22Rv1 (cell line): Measurements from ENCODE around the gene SLC1A3.

ENCODE experiments used
- H3K27ac ChIP-seq: fragments of 450-650 bp; 2 replicates; pipeline ENCODE4 v1.5.1; 2017
- ZFX ChIP-seq: fragments of 450-650 bp; IDR thresholded peaks from 2 replicates; pipeline ENCODE4 v1.6.1; 2017; ENCODE audit warnings: antibody characterized with exemption, borderline replicate concordance
- TF ChIP-seq, protein P1 (sequence below): fragments of 450-650 bp; IDR thresholded peaks from 2 replicates; pipeline ENCODE4 v1.5.1; 2017; ENCODE audit warnings: mild to moderate bottlenecking

Gene SLC1A3

DNA sequence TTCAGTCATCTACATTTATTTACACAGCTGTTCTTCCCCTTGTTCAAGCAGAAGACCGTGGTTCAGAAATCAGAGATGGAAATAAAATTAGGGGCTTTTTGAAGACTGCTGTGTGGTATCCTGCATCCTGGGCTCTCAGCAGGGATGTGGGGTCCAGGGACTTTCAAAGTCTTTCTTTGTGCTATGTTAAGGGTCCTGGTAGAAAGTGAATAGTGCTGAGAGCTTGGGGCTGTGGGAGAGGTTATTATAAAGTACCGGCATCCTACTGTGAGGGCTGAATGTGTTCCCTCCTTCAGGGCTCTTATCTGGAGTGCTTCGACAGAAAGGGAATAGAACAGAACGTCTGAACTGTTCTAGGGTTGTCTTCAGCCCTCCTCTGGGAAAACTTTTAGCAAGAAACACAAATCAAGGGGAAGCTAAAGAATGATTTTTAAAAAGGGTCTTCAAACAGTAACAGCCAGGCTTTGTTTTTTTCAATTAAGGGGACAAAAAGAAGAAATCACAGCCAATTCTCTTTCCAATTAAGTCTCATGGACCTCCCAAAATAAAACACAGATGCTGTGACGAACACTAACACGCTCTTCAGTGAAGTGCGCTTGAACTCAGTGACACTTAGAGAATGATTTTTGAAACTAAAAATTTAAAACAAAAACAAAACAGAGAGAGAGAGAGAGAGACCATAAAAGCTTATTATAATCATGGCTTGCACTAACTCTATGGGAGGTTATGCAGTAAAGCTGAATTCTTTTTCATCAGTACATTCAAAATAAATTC is 15.7 kb upstream of the SLC1A3 start:
- no peak for TF ChIP-seq ZFX
- TF ChIP-seq, protein P1, sequence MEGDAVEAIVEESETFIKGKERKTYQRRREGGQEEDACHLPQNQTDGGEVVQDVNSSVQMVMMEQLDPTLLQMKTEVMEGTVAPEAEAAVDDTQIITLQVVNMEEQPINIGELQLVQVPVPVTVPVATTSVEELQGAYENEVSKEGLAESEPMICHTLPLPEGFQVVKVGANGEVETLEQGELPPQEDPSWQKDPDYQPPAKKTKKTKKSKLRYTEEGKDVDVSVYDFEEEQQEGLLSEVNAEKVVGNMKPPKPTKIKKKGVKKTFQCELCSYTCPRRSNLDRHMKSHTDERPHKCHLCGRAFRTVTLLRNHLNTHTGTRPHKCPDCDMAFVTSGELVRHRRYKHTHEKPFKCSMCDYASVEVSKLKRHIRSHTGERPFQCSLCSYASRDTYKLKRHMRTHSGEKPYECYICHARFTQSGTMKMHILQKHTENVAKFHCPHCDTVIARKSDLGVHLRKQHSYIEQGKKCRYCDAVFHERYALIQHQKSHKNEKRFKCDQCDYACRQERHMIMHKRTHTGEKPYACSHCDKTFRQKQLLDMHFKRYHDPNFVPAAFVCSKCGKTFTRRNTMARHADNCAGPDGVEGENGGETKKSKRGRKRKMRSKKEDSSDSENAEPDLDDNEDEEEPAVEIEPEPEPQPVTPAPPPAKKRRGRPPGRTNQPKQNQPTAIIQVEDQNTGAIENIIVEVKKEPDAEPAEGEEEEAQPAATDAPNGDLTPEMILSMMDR: no peak
- H3K27ac ChIP-seq: no peak overlapping the region

DNA sequence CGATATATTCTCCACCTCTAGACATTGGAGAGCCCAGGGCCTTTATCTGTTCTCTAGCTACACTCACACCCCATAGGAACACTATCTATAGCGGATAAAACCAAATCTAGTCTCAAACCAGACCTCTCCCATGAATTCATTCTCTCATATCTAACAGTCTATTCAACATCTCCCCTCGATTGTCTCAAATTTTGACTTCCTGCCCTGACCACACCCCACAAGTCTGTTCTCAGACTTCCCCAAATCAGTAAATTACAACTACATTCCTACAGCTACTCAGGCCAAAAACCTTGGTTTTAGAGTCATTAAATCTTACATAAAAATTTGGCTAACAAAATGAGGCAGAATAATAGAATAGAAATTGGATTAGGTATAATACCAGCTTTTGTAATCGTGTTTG is 12.5 kb upstream of the SLC1A3 start:
- no peak overlapping the region for H3K27ac ChIP-seq
- TF ChIP-seq ZFX: no peak
- TF ChIP-seq, protein P1: no peak

DNA sequence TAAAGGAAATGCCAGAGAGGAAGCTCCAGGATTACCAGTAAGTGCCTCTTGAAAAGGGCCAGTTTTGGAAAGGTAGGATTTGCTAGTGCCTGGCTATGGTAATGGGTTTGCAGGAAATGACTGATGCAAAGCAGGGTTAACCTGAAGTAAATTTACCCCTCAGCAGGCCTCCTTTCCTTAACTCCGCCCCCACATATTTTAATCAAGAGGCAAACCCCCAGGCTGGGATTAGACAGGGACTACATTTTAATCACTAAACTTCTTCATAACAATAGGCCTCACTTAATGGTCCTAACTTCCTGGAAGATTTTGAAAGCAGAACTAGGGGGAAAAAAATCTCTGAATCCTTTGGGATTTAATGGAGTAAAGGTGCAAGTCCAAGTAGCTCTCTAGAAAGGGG is 10.2 kb upstream of the SLC1A3 start:
- no peak overlapping the region for H3K27ac ChIP-seq
- TF ChIP-seq ZFX: no peak
- TF ChIP-seq, protein P1: no peak

DNA sequence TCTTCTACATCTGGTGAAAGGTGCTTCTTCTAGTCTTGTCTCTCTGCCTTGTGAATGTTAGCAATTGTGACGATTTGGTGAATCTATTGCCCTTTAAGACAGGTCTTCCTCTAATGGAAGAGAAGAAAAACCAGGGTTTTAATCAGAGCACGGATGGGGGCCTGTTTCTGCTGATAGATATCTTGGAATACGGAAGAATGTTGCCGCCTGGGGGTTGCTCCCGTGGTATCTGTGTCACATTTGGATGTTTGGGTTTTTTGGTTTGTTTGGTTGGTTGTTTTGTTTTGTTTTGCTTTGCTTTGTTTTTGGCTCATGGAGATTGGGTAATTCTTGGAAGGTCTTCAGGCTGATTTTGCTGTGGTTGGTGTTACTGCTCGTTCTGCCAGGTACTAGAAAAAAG is 9.7 kb upstream of the SLC1A3 start:
- TF ChIP-seq, protein P1: no peak
- no peak for TF ChIP-seq ZFX
- H3K27ac ChIP-seq: no peak overlapping the region

DNA sequence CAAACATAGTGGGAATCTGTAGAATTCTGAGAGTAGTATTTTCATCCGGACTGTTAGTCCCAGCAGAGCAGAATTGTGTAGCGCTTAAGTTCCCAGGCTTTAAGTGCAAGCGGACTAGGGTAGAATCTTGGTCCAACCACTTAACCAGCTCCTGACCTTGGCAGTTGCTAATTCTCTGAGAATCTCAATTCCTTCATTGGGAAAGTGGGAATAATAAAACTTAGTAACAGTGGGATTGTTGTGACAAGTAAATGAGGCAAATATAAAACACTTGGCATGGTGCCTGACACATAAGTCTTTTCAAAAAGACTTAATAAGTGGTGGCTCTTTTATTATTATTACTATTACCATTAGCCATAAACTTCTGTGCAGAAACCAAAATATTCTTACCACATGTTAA is 8.4 kb upstream of the SLC1A3 start:
- no peak overlapping the region for H3K27ac ChIP-seq
- TF ChIP-seq ZFX: no peak
- TF ChIP-seq, protein P1: no peak

DNA sequence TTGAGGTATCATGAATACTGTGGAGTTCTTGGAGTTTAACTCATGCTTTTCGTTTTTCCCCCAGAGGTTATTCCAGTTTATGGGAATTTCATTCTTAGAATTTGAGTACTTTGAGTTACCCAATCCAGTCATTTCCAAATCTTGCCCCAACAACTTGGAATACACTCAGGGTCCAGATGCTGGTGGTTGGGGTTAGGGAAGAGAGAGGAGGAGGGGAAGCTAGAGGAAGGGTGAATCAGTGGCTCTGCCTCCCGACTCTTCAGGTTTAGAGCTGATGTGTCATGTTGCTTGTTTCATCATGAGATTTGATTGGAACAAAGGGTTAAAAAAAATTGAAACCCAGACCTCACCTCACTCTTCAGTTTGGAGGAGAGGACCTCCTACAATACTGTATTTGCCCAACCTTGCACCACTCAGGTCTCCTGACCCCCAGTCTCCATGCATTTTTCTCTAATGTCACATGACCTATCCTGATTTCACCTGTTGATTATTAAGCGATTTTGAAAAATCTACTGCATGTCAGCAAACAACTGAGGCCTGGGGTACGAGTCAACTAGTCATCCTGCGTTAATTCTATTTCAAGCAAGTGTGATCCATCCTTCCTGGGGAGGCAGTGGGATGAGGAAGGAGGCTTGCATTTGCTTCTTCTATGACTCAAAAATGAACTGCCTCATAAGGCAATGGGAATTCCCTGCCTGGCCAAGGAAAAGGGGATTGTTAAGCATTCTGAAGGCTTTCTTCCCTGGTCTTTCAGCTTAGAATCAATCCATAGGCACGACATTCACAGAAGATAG is 6.2 kb upstream of the SLC1A3 start:
- TF ChIP-seq, protein P1: no peak
- no peak for TF ChIP-seq ZFX
- no peak overlapping the region for H3K27ac ChIP-seq
